H9 (cell line): ENCODE results near the gene NKAIN2. TPM values are rescaled to one million over a fixed set of nuclear protein-coding genes. Genes with fewer than 3 reads are reported as not detected.

Source experiments
- DNase-seq: peaks from one replicate; pipeline ENCODE4 v3.0.0-alpha.2; 2017
- H2AFZ ChIP-seq: one replicate; pipeline ENCODE4 v1.6.1; 2013; ENCODE audit warnings: mild to moderate bottlenecking, low read length, control low read depth, moderate library complexity
- H2AK5ac ChIP-seq: 2 replicates; pipeline ENCODE4 v1.6.1; 2013; ENCODE audit warnings: low read length, control low read depth, mixed read lengths; ENCODE audit not compliant: insufficient read length
- H2BK120ac ChIP-seq: one replicate; pipeline ENCODE4 v1.6.1; 2013; ENCODE audit warnings: low read depth, mild to moderate bottlenecking, low read length, control low read depth, inconsistent platforms; ENCODE audit not compliant: poor library complexity, severe bottlenecking
- H2BK12ac ChIP-seq: 2 replicates; pipeline ENCODE4 v1.6.1; 2013; ENCODE audit warnings: low read length, control low read depth, mixed read lengths, low read depth; ENCODE audit not compliant: insufficient read length
- H2BK15ac ChIP-seq: 2 replicates; pipeline ENCODE4 v1.6.1; 2013; ENCODE audit warnings: low read depth, low read length, control low read depth
- H2BK20ac ChIP-seq: one replicate; pipeline ENCODE4 v1.6.1; 2013; ENCODE audit warnings: low read depth, mild to moderate bottlenecking, low read length, control low read depth, inconsistent platforms; ENCODE audit not compliant: poor library complexity, severe bottlenecking
- H2BK5ac ChIP-seq: 2 replicates; pipeline ENCODE4 v1.6.1; 2013; ENCODE audit warnings: low read length, control low read depth, mixed read lengths; ENCODE audit not compliant: insufficient read length
- H3K14ac ChIP-seq: 2 replicates; pipeline ENCODE4 v1.6.1; 2013; ENCODE audit warnings: low read length, control low read depth; ENCODE audit not compliant: insufficient read depth
- H3K18ac ChIP-seq: 2 replicates; pipeline ENCODE4 v1.6.1; 2013; ENCODE audit warnings: low read depth, mild to moderate bottlenecking, mixed read lengths, low read length, control low read depth; ENCODE audit not compliant: insufficient read length
- H3K23ac ChIP-seq: 2 replicates; pipeline ENCODE4 v1.6.1; 2013; ENCODE audit warnings: low read length, control low read depth, mixed read lengths, low read depth; ENCODE audit not compliant: insufficient read length
- H3K23me2 ChIP-seq: 2 replicates; pipeline ENCODE4 v1.6.1; 2013; ENCODE audit warnings: low read depth, mild to moderate bottlenecking, mixed read lengths, low read length, control low read depth; ENCODE audit not compliant: insufficient read length, poor library complexity, severe bottlenecking
- H3K27ac ChIP-seq: 2 replicates; pipeline ENCODE4 v1.5.1; 2013; ENCODE audit warnings: low read length, control low read depth, mixed read lengths, low read depth; ENCODE audit not compliant: insufficient read length
- H3K27me3 ChIP-seq: 2 replicates; pipeline ENCODE4 v1.6.1; 2013; ENCODE audit warnings: low read length, control low read depth, inconsistent platforms; ENCODE audit not compliant: insufficient read depth
- H3K4ac ChIP-seq: 2 replicates; pipeline ENCODE4 v1.6.1; 2013; ENCODE audit warnings: low read depth, mild to moderate bottlenecking, control low read depth, inconsistent platforms, low read length, moderate library complexity
- H3K4me1 ChIP-seq: 2 replicates; pipeline ENCODE4 v1.6.1; 2013; ENCODE audit warnings: low read length, control low read depth, inconsistent platforms; ENCODE audit not compliant: insufficient read depth
- H3K4me2 ChIP-seq: 2 replicates; pipeline ENCODE4 v1.6.1; 2013; ENCODE audit warnings: low read length, control low read depth, mixed read lengths; ENCODE audit not compliant: insufficient read length, insufficient read depth
- H3K56ac ChIP-seq: 2 replicates; pipeline ENCODE4 v1.6.1; 2013; ENCODE audit warnings: low read depth, mild to moderate bottlenecking, mixed read lengths, low read length, control low read depth; ENCODE audit not compliant: insufficient read length
- H3K79me1 ChIP-seq: 2 replicates; pipeline ENCODE4 v1.6.1; 2013; ENCODE audit warnings: low read depth, mild to moderate bottlenecking, moderate library complexity, low read length, control low read depth, inconsistent platforms; ENCODE audit not compliant: insufficient read depth, poor library complexity, severe bottlenecking
- H3K79me2 ChIP-seq: 2 replicates; pipeline ENCODE4 v1.6.1; 2013; ENCODE audit warnings: low read length, control low read depth, inconsistent platforms; ENCODE audit not compliant: insufficient read depth
- H3K9ac ChIP-seq: 2 replicates; pipeline ENCODE4 v1.6.1; 2013; ENCODE audit warnings: low read length, control low read depth, mixed read lengths; ENCODE audit not compliant: insufficient read length; ENCODE audit errors: extremely low read depth
- H3K9me3 ChIP-seq: one replicate; pipeline ENCODE4 v1.6.1; 2013; ENCODE audit warnings: low read depth, low read length, inconsistent platforms; ENCODE audit not compliant: control insufficient read depth
- H3T11ph ChIP-seq: one replicate; pipeline ENCODE4 v1.6.1; 2013; ENCODE audit warnings: mild to moderate bottlenecking, low read length, control low read depth, inconsistent platforms
- H4K20me1 ChIP-seq: one replicate; pipeline ENCODE4 v1.6.1; 2013; ENCODE audit not compliant: control insufficient read depth, insufficient read length, insufficient read depth
- H4K5ac ChIP-seq: 2 replicates; pipeline ENCODE4 v1.6.1; 2013; ENCODE audit warnings: low read depth, mild to moderate bottlenecking, mixed read lengths, low read length, control low read depth; ENCODE audit not compliant: insufficient read length
- H4K8ac ChIP-seq: replicated peaks from 2 replicates; pipeline ENCODE4 v1.6.1; 2013; ENCODE audit warnings: low read length, control low read depth, mixed read lengths, low read depth; ENCODE audit not compliant: insufficient read length
- H4K91ac ChIP-seq: 2 replicates; pipeline ENCODE4 v1.6.1; 2013; ENCODE audit warnings: low read depth, mild to moderate bottlenecking, moderate library complexity, mixed read lengths, low read length, control low read depth; ENCODE audit not compliant: insufficient read length
- H3K27ac Mint-ChIP-seq, 3 experiments: 2 replicates in 2 of 3; 3 replicates in 1 of 3; pipeline ENCODE4 v1.8.0; 2020 to 2021; ENCODE audit warnings: mixed read lengths in 3 of 3, mild to moderate bottlenecking in 1 of 3, moderate library complexity in 1 of 3
- H3K27me3 Mint-ChIP-seq: 2 replicates; pipeline ENCODE4 v1.8.0; 2021; ENCODE audit warnings: low read depth, mild to moderate bottlenecking, moderate library complexity, mixed read lengths
- H3K36me3 Mint-ChIP-seq, 3 experiments: 2 replicates in 2 of 3; 3 replicates in 1 of 3; pipeline ENCODE4 v1.8.0; 2020 to 2021; ENCODE audit warnings: low read depth in 3 of 3, mixed read lengths in 3 of 3; ENCODE audit not compliant: insufficient read depth in 1 of 3
- H3K4me1 Mint-ChIP-seq, 2 experiments: 2 replicates each; pipeline ENCODE4 v1.8.0; 2020; ENCODE audit warnings: mixed read lengths in 2 of 2
- H3K4me3 Mint-ChIP-seq, 2 experiments: 2 replicates in 1 of 2; 3 replicates in 1 of 2; pipeline ENCODE4 v1.8.0; 2020 to 2021; ENCODE audit warnings: mild to moderate bottlenecking in 2 of 2, mixed read lengths in 2 of 2, moderate library complexity in 1 of 2
- H3K9me3 Mint-ChIP-seq, 2 experiments: 2 replicates in 1 of 2; 3 replicates in 1 of 2; pipeline ENCODE4 v1.8.0; 2020; ENCODE audit warnings: mild to moderate bottlenecking in 2 of 2, mixed read lengths in 2 of 2, moderate library complexity in 1 of 2
- total RNA-seq: library from RNA; stranded (reverse); gene quantifications from 2 replicates; pipeline ENCODE4 v1.2.1, GENCODE V29; 2021
- TF ChIP-seq, protein P1 (sequence below): fragments of 200-600 bp; sonication (generic); conservative IDR thresholded peaks from 3 replicates; pipeline ENCODE4 v1.8.0; 2021; ENCODE audit warnings: antibody characterized with exemption, mild to moderate bottlenecking

NKAIN2 gene
- total RNA-seq, 1 experiment from 2014 or later = 0.17 TPM

DNA sequence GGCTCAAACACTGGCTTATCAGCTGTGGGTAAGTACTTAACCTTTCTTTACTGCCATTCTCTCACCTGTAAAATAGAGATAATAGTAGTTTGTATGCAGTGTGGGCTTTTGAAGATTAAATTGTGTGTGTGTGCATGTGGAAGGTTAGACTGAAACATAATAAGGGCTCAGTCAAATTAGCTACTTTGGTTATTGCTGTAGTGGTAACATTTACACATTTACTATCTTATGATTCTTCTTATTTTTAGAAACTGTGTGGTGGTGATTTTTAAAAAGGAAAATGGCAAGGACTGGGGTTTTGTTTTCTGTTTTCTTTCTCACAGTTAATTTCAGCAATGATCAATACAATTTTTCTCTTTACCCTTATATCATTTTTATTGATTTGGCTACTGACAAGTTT is 206.9 kb downstream of the NKAIN2 start:
- no peaks in the 10 kb centered on the region for H3K27me3 ChIP-seq
- H4K5ac ChIP-seq = no peak overlapping the region
- H3K4me3 Mint-ChIP-seq = no peak overlapping the region
- H3K27ac Mint-ChIP-seq = no peak overlapping the region
- H3K27me3 Mint-ChIP-seq = no peaks in the 10 kb centered on the region; the same call in 1 of the 2 replicates
- H3K9ac ChIP-seq = no peak overlapping the region
- H2AK5ac ChIP-seq = no peak overlapping the region
- H3K36me3 Mint-ChIP-seq = no peaks in the 10 kb centered on the region
- H2BK15ac ChIP-seq = no peak overlapping the region
- no peaks in the 10 kb centered on the region; a peak in 1 of 5 replicates for H3K9me3 Mint-ChIP-seq
- no peak overlapping the region for H2BK120ac ChIP-seq
- H3K23ac ChIP-seq = no peak overlapping the region
- no peak overlapping the region for H2BK5ac ChIP-seq
- H3T11ph ChIP-seq = no peak overlapping the region
- no peak overlapping the region for H3K56ac ChIP-seq
- H2AFZ ChIP-seq = no peak overlapping the region
- DNase-seq = no peak
- no peak overlapping the region for H3K4ac ChIP-seq
- H4K8ac ChIP-seq = no peak overlapping the region
- H3K9me3 ChIP-seq = no peaks in the 10 kb centered on the region
- no peaks in the 10 kb centered on the region for H3K79me1 ChIP-seq
- TF ChIP-seq, protein P1, sequence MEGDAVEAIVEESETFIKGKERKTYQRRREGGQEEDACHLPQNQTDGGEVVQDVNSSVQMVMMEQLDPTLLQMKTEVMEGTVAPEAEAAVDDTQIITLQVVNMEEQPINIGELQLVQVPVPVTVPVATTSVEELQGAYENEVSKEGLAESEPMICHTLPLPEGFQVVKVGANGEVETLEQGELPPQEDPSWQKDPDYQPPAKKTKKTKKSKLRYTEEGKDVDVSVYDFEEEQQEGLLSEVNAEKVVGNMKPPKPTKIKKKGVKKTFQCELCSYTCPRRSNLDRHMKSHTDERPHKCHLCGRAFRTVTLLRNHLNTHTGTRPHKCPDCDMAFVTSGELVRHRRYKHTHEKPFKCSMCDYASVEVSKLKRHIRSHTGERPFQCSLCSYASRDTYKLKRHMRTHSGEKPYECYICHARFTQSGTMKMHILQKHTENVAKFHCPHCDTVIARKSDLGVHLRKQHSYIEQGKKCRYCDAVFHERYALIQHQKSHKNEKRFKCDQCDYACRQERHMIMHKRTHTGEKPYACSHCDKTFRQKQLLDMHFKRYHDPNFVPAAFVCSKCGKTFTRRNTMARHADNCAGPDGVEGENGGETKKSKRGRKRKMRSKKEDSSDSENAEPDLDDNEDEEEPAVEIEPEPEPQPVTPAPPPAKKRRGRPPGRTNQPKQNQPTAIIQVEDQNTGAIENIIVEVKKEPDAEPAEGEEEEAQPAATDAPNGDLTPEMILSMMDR = no peak
- no peaks in the 10 kb centered on the region for H4K20me1 ChIP-seq
- no peak overlapping the region for H3K4me2 ChIP-seq
- peaks cover 0 to 2% of the 10 kb centered on the region in 2 experiments; a peak in 1 of 4 replicates for H3K4me1 Mint-ChIP-seq
- no peak overlapping the region for H3K27ac ChIP-seq
- H4K91ac ChIP-seq = no peak overlapping the region
- no peak overlapping the region for H2BK20ac ChIP-seq
- H3K14ac ChIP-seq = no peak overlapping the region
- no peak overlapping the region for H3K18ac ChIP-seq
- no peaks in the 10 kb centered on the region for H3K79me2 ChIP-seq
- no peaks in the 10 kb centered on the region for H3K4me1 ChIP-seq
- no peaks in the 10 kb centered on the region for H3K23me2 ChIP-seq
- H2BK12ac ChIP-seq = no peak overlapping the region
